ENCODE data around the gene ITGA1. TPM values are rescaled to one million over a fixed set of nuclear protein-coding genes. Genes with fewer than 3 reads are reported as not detected.

The ITGA1 gene
- total RNA-seq, 1 donor from 2014 or later = 0.59 TPM

GRCh38 chr5:52906343-52906742 lies 118.6 kb downstream of the ITGA1 start:
- H3K4me1 Mint-ChIP-seq (ENCODE audit: low read depth) = no peaks in the 10 kb centered on the region
- H3K27ac Mint-ChIP-seq = no peak overlapping the region
- no peak overlapping the region for H3K4me3 Mint-ChIP-seq (ENCODE audit: low read depth)
- no peak for DNase-seq (ENCODE audit: low spot score)
- H3K36me3 Mint-ChIP-seq (ENCODE audit: low read depth) = no peaks in the 10 kb centered on the region
- no peaks in the 10 kb centered on the region for H3K9me3 Mint-ChIP-seq
- peaks cover 7% of the 10 kb centered on the region for H3K27me3 Mint-ChIP-seq (ENCODE audit: low read depth)
- intact Hi-C loops (cut with micrococcal nuclease) = no loop called here

DNA sequence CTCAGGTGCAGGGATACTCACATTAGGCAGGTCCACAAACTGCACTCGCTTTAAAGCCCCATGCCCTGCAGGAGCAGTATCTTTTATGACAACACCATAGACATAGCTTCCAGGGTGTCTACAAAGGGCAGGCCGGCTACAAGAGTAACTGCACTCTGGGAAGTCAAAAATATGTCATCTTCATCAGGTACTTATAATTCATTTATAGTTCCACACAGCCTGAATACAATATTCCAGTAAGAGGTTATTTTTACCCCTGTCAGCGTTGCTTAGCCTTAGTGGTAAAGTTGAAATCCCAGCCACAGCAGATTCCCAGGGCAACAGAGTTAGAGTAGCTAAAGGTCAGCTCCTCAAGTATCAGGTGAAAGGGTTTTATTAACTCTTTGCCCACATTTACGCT lies 119.1 kb downstream of the ITGA1 start:
- no peak overlapping the region for H3K27ac Mint-ChIP-seq

GRCh38 chr5:52909192-52909591 lies 121.5 kb downstream of the ITGA1 start:
- no peaks in the 10 kb centered on the region for H3K9me3 Mint-ChIP-seq
- intact Hi-C loops (cut with micrococcal nuclease) = no loop called here

More for the DNA sequence above, 119.1 kb downstream of the ITGA1 start:
- H3K27me3 Mint-ChIP-seq (ENCODE audit: low read depth) = peaks cover 7% of the 10 kb centered on the region
- no peaks in the 10 kb centered on the region for H3K9me3 Mint-ChIP-seq
- H3K4me1 Mint-ChIP-seq (ENCODE audit: low read depth) = no peaks in the 10 kb centered on the region
- H3K36me3 Mint-ChIP-seq (ENCODE audit: low read depth) = no peaks in the 10 kb centered on the region
- H3K4me3 Mint-ChIP-seq (ENCODE audit: low read depth) = no peak overlapping the region
- no peak for DNase-seq (ENCODE audit: low spot score)
- intact Hi-C loops (cut with micrococcal nuclease) = no loop called here

GRCh38 chr5:52910071-52910470 lies 122.4 kb downstream of the ITGA1 start:
- Mint-ChIP-seq H3K27ac (no peak overlapping the region), H3K27me3 (ENCODE audit: low read depth) (peaks cover 10% of the 10 kb centered on the region), H3K4me1 (ENCODE audit: low read depth) (no peaks in the 10 kb centered on the region), H3K9me3 (no peaks in the 10 kb centered on the region), H3K36me3 (ENCODE audit: low read depth) (no peaks in the 10 kb centered on the region), H3K4me3 (ENCODE audit: low read depth) (no peak overlapping the region)
- no peak for DNase-seq (ENCODE audit: low spot score)
- intact Hi-C loops (cut with micrococcal nuclease) = no loop called here

More at GRCh38 chr5:52909192-52909591, 121.5 kb downstream of the ITGA1 start:
- Mint-ChIP-seq H3K36me3 (ENCODE audit: low read depth) (no peaks in the 10 kb centered on the region), H3K4me1 (ENCODE audit: low read depth) (no peaks in the 10 kb centered on the region), H3K27me3 (ENCODE audit: low read depth) (peaks cover 10% of the 10 kb centered on the region), H3K4me3 (ENCODE audit: low read depth) (no peak overlapping the region), H3K27ac (no peak overlapping the region)
- DNase-seq (ENCODE audit: low spot score) = no peak

DNA sequence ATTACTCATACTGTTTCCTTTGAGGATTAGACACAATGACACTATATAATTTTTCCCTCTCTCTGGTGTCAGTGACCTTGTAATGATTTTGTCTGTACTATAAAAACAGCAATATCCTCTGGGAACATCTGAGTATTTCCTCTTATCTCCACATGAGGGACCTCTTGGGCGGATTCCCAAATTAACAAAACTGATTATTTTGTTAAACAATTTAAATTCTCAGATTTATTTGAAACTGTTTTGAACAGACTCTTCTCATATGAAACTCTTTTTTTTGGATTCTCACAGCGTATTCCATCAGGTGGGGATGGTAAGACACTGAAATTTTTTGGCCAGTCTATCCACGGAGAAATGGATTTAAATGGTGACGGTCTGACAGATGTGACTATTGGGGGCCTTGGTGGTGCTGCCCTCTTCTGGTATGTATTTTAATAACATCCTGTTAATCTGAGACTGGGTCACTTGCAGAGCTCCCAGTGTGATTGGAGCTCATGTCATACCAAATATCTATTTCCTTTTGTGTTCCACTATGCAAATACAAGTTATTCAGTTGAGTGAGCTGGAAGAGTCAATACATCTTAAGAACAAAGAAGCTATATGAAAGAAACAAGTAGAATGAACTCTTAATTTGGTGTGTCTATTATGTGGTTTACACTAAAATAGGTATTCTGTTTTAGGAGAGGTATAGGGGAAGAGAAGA lies 127.6 kb downstream of the ITGA1 start:
- peak overlapping the region; percentile 34 for H3K4me3 Mint-ChIP-seq (ENCODE audit: low read depth)
- H3K27ac Mint-ChIP-seq = no peak overlapping the region
- peaks cover 15% of the 10 kb centered on the region for H3K27me3 Mint-ChIP-seq (ENCODE audit: low read depth)

DNA sequence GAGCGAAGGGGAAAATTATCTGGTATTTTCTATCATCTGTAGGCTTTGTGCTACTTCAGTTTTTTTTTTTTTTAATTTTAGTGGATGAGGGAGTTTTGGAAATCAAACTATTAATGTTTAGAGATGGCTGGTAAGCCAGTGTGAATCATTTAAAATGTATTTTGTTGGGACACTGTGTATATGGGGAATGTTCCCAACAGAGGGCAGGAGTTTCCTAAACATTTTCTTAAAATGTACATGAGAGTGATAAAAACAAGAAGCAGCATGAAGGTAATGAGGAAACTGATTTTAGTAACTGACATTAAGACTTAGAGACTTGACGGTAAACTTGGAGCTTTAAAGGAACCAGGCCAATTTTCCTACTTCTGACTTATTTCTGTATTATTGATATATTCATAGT lies 133.2 kb downstream of the ITGA1 start:
- DNase-seq (ENCODE audit: low spot score) = no peak
- Mint-ChIP-seq H3K27ac (no peak overlapping the region), H3K4me1 (ENCODE audit: low read depth) (peaks cover 2% of the 10 kb centered on the region), H3K9me3 (no peaks in the 10 kb centered on the region), H3K4me3 (ENCODE audit: low read depth) (no peak overlapping the region), H3K36me3 (ENCODE audit: low read depth) (no peaks in the 10 kb centered on the region), H3K27me3 (ENCODE audit: low read depth) (peaks cover 35% of the 10 kb centered on the region)
- intact Hi-C loops (cut with micrococcal nuclease) = no loop called here

More for the DNA sequence above, 127.6 kb downstream of the ITGA1 start:
- DNase-seq (ENCODE audit: low spot score) = peak; percentile 31
- H3K9me3 Mint-ChIP-seq = no peaks in the 10 kb centered on the region
- intact Hi-C loops (cut with micrococcal nuclease) = loop anchor here (1.0 to 5.0 kb wide), 3 partner anchors 113 to 222 kb away; partner anchors contain the start of genes ITGA1 and PELO
- peaks cover 4% of the 10 kb centered on the region for H3K4me1 Mint-ChIP-seq (ENCODE audit: low read depth)
- no peaks in the 10 kb centered on the region for H3K36me3 Mint-ChIP-seq (ENCODE audit: low read depth)

DNA sequence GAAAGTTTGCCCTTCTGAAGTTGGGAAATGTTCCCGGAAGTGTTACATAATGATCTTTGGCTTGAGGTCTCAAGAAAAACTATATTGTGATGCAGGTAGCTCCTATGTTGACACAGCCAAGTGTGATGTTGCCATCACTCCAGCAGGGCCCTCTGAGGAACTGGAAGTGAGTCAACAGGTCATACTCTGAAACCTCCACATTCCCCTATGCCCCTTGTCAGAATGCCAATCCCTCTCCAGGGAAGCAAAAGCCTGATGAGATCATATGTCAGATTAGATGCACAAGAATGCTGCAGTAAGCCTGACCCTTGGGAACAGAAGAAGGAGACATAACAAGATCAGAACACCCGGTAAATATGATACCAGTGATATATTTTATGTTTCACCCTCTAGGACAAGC lies 134.7 kb downstream of the ITGA1 start:
- H3K36me3 Mint-ChIP-seq (ENCODE audit: low read depth) = no peaks in the 10 kb centered on the region
- H3K4me3 Mint-ChIP-seq (ENCODE audit: low read depth) = no peak overlapping the region
- no peak overlapping the region for H3K27ac Mint-ChIP-seq

GRCh38 chr5:52924456-52924855 lies 136.7 kb downstream of the ITGA1 start:
- Mint-ChIP-seq H3K27ac (no peak overlapping the region), H3K4me1 (ENCODE audit: low read depth) (peaks cover 9% of the 10 kb centered on the region), H3K36me3 (ENCODE audit: low read depth) (no peaks in the 10 kb centered on the region), H3K27me3 (ENCODE audit: low read depth) (peaks cover 26% of the 10 kb centered on the region), H3K4me3 (ENCODE audit: low read depth) (no peak overlapping the region), H3K9me3 (no peaks in the 10 kb centered on the region)
- DNase-seq (ENCODE audit: low spot score) = no peak
- intact Hi-C loops (cut with micrococcal nuclease) = no loop called here

More for the DNA sequence above, 134.7 kb downstream of the ITGA1 start:
- Mint-ChIP-seq H3K27me3 (ENCODE audit: low read depth) (peaks cover 30% of the 10 kb centered on the region), H3K4me1 (ENCODE audit: low read depth) (peaks cover 2% of the 10 kb centered on the region), H3K9me3 (no peaks in the 10 kb centered on the region)
- intact Hi-C loops (cut with micrococcal nuclease) = no loop called here
- no peak for DNase-seq (ENCODE audit: low spot score)

DNA sequence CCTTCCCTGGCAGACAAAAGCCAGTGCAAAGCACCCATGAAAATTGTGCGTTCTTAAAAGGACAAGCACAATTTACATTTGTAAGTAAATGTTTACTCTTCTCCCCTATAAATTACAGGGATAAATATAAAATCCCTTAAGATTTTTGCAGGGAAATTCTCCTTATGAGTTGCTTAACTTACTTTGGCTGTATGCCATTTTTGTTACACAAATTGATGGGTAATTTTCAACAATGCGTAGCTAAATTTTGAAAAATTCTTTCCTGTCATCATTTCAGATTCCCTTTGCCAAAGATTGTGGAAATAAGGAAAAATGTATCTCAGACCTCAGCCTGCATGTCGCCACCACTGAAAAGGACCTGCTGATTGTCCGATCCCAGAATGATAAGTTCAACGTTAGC lies 137.3 kb downstream of the ITGA1 start:
- no peak overlapping the region for H3K4me3 Mint-ChIP-seq (ENCODE audit: low read depth)
- H3K9me3 Mint-ChIP-seq = no peaks in the 10 kb centered on the region
- H3K36me3 Mint-ChIP-seq (ENCODE audit: low read depth) = no peaks in the 10 kb centered on the region
- intact Hi-C loops (cut with micrococcal nuclease) = no loop called here
- H3K27ac Mint-ChIP-seq = no peak overlapping the region
- DNase-seq (ENCODE audit: low spot score) = no peak
- peaks cover 9% of the 10 kb centered on the region for H3K4me1 Mint-ChIP-seq (ENCODE audit: low read depth)
- H3K27me3 Mint-ChIP-seq (ENCODE audit: low read depth) = peaks cover 26% of the 10 kb centered on the region

DNA sequence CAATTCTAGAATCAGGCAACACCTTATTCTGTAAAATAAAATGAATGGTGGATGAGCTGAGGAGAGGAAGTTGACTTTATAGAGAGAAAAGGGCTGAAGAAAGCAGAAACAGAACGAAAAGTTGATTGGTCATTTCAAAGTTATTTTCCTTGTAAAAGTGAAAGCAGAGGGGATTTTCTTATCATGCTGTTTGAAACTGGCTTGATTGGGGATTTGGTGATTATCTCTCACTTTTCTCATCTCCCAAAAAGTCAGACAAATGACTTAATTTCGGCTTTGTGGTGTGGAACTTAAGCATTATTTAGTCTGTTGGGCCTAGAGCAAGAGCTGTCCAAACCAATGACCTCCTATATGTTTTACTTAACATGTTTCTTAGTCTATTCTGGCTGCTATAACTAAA lies 141.0 kb downstream of the ITGA1 start:
- H3K27me3 Mint-ChIP-seq (ENCODE audit: low read depth) = peaks cover 22% of the 10 kb centered on the region
- H3K4me3 Mint-ChIP-seq (ENCODE audit: low read depth) = no peak overlapping the region
- H3K4me1 Mint-ChIP-seq (ENCODE audit: low read depth) = peaks cover 9% of the 10 kb centered on the region
- H3K9me3 Mint-ChIP-seq = no peaks in the 10 kb centered on the region
- intact Hi-C loops (cut with micrococcal nuclease) = no loop called here
- no peak overlapping the region for H3K27ac Mint-ChIP-seq
- no peak for DNase-seq (ENCODE audit: low spot score)
- no peaks in the 10 kb centered on the region for H3K36me3 Mint-ChIP-seq (ENCODE audit: low read depth)

- no peak overlapping the region for H3K4me3 Mint-ChIP-seq (ENCODE audit: low read depth)
- peaks cover 26% of the 10 kb centered on the region for H3K27me3 Mint-ChIP-seq (ENCODE audit: low read depth)
- intact Hi-C loops (cut with micrococcal nuclease) = no loop called here
- H3K4me1 Mint-ChIP-seq (ENCODE audit: low read depth) = no peaks in the 10 kb centered on the region
- no peaks in the 10 kb centered on the region for H3K9me3 Mint-ChIP-seq
- no peak overlapping the region for H3K27ac Mint-ChIP-seq
- no peak for DNase-seq (ENCODE audit: low spot score)
- H3K36me3 Mint-ChIP-seq (ENCODE audit: low read depth) = no peaks in the 10 kb centered on the region
Measured at GRCh38 chr5:52938226-52938625, 150.5 kb downstream of the ITGA1 start.

- no peak for DNase-seq (ENCODE audit: low spot score)
- H3K9me3 Mint-ChIP-seq = no peaks in the 10 kb centered on the region
- intact Hi-C loops (cut with micrococcal nuclease) = no loop called here
- peaks cover 15% of the 10 kb centered on the region for H3K4me1 Mint-ChIP-seq (ENCODE audit: low read depth)
- H3K27me3 Mint-ChIP-seq (ENCODE audit: low read depth) = peaks cover 22% of the 10 kb centered on the region
- no peak overlapping the region for H3K4me3 Mint-ChIP-seq (ENCODE audit: low read depth)
- H3K36me3 Mint-ChIP-seq (ENCODE audit: low read depth) = no peaks in the 10 kb centered on the region
- H3K27ac Mint-ChIP-seq = no peak overlapping the region
Measured at GRCh38 chr5:52943285-52943684, 155.6 kb downstream of the ITGA1 start.

- Mint-ChIP-seq H3K4me3 (ENCODE audit: low read depth) (no peak overlapping the region), H3K27ac (no peak overlapping the region), H3K4me1 (ENCODE audit: low read depth) (peaks cover 19% of the 10 kb centered on the region), H3K36me3 (ENCODE audit: low read depth) (no peaks in the 10 kb centered on the region), H3K9me3 (no peaks in the 10 kb centered on the region), H3K27me3 (ENCODE audit: low read depth) (peaks cover 22% of the 10 kb centered on the region)
- intact Hi-C loops (cut with micrococcal nuclease) = no loop called here
- no peak for DNase-seq (ENCODE audit: low spot score)
Measured at GRCh38 chr5:52943808-52944207, 156.1 kb downstream of the ITGA1 start.

Measured in activated T-helper 2 cell treated with anti-CD3 and anti-CD28 coated beads, Interferon-gamma antibody, Interleukin-2, Interleukin-4, amounts not matched to agents 10 μg/mL and 5 μg/mL and 100 μg/mL, durations not matched to agents 14 hours and 24 hours and 36 hours (primary cell).